ENCODE results near the gene PTGS1.

DNA sequence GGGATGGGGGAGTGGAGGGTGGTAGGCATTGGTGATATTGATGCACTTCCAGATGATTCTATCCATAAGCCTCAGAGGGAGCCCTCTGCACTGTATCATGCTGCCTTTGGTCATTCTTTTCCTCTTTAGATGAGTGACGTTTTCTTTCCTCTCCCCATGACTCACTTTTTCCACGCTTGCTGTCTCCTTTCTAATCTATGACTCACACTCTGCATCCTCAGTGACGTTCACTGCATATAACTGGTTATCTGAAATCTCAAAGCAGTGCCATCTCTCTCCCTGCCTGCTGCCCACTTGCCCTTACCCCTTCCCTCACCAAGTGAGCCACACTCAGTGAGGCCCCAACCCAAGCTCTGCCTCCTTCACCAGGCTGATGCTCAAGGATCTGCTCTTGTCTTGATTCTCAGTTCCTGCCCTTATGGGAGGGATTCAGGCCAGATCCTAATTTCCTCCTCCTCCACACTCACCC, 31.6 kb downstream of the PTGS1 start:
- TF ChIP-seq, protein P1, sequence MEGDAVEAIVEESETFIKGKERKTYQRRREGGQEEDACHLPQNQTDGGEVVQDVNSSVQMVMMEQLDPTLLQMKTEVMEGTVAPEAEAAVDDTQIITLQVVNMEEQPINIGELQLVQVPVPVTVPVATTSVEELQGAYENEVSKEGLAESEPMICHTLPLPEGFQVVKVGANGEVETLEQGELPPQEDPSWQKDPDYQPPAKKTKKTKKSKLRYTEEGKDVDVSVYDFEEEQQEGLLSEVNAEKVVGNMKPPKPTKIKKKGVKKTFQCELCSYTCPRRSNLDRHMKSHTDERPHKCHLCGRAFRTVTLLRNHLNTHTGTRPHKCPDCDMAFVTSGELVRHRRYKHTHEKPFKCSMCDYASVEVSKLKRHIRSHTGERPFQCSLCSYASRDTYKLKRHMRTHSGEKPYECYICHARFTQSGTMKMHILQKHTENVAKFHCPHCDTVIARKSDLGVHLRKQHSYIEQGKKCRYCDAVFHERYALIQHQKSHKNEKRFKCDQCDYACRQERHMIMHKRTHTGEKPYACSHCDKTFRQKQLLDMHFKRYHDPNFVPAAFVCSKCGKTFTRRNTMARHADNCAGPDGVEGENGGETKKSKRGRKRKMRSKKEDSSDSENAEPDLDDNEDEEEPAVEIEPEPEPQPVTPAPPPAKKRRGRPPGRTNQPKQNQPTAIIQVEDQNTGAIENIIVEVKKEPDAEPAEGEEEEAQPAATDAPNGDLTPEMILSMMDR (IDR thresholded peaks at IDR 0.05), result no peak
- no peak for TF ChIP-seq EZH2 (IDR thresholded peaks at IDR 0.05; ENCODE audit: borderline replicate concordance, insufficient read depth, low read depth, low read length, poor library complexity, severe bottlenecking)
